GM23248 (cell line): Measurements from ENCODE around the gene CST4.

Source experiments
- EZH2 ChIP-seq: fragments of 200-600 bp; sonication (generic); IDR thresholded peaks from 2 replicates; pipeline ENCODE4 v1.6.1; 2018; ENCODE audit warnings: antibody characterized with exemption, mild to moderate bottlenecking; ENCODE audit not compliant: insufficient read depth, poor library complexity, severe bottlenecking
- EZH2phosphoT487 ChIP-seq: fragments of 200-600 bp; sonication (generic); IDR thresholded peaks from 2 replicates; pipeline ENCODE4 v1.6.1; 2018; ENCODE audit warnings: antibody characterized with exemption, moderate library complexity, mild to moderate bottlenecking, low read depth; ENCODE audit not compliant: insufficient read depth

DNA sequence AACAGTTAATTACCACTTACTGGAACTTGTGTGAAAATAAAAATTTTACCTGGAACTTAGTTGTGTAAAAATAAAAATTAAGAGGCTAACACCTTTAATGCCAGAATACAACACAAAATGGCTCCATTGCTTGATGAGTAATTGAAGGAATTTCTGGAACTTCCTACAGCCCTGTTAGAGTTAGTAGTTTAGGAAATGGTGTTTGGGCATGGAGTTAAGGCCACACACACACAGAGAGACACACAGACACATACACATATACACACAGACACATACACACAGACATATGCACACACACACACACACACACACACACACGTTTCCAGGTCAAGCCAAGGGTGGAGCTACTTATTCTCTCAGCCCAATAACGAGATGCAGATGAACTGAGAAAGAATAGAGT is 30.5 kb downstream of the CST4 start:
- TF ChIP-seq EZH2 = no peak
- no peak for TF ChIP-seq EZH2phosphoT487
